Pancreas (tissue), 10 donors: ENCODE results near the gene SELPLG. TPM values are rescaled to one million over a fixed set of nuclear protein-coding genes. Genes with fewer than 3 reads are reported as not detected.

Experiments used
- ATAC-seq, 4 donors: fragments of 200-7000 bp; cut with Tn5 transposase; one replicate each; pipeline versions ENCODE4 v1.8.0 to v1.9.1; 2020; ENCODE audit warnings: mild to moderate bottlenecking in 4 of 4, moderate library complexity in 4 of 4
- DNase-seq, 6 donors: peaks; one replicate each; pipeline ENCODE4 v3.0.0-alpha.2; 2020
- FAIRE-seq: peaks from 2 replicates; lab custom pipeline; 2012; peaks lifted over from hg19 to GRCh38; lab: Jason Lieb, UNC
- H3K27ac ChIP-seq, 4 donors: fragments of 200-600 bp; sonication (generic); 1 replicate in 3 of 4; 2 replicates in 1 of 4; pipeline versions ENCODE4 v1.5.0 to v1.8.0; 2020
- H3K27me3 ChIP-seq, 4 donors: fragments of 200-600 bp; one replicate each; pipeline ENCODE4 v1.8.0; 2021
- H3K36me3 ChIP-seq, 3 donors: fragments of 200-600 bp; sonication (generic) in 1 of 3; one replicate each; pipeline versions ENCODE4 v1.5.0 to v1.8.0; 2020 to 2021
- H3K4me1 ChIP-seq, 3 donors: fragments of 200-600 bp; one replicate each; pipeline ENCODE4 v1.8.0; 2021
- H3K4me3 ChIP-seq, 4 donors: fragments of 200-600 bp; sonication (generic) in 2 of 4; one replicate each; pipeline versions ENCODE4 v1.5.0 to v1.8.0; 2020 to 2021
- H3K9me3 ChIP-seq, 4 donors: fragments of 200-600 bp; one replicate each; pipeline ENCODE4 v1.8.0; 2021
- WGBS, 2 donors: extraction: QIAGEN DNeasy Blood & Tissue Kit; methylation state at CpG; one replicate each; pipeline ENCODE4 v1.1.7; 2013; 5-methylcytosine and 5-hydroxymethylcytosine counted together
- intact Hi-C, 3 donors: fragments of 100-400 bp; cut with DNase I; formaldehyde crosslinking; loops; one replicate each; pipeline versions ENCODE4 v1.11.1 to v1.14.2; 2022
- polyA plus RNA-seq, 2 donors: library from polyadenylated mRNA; stranded (reverse); fragments of 200-250 nt; gene quantifications; one replicate each; pipeline ENCODE4 v1.2.3, GENCODE V29; 2013
- total RNA-seq, 6 donors: library from RNA; stranded (reverse); fragmentation: NEBNext Ultra II Directional in 4 of 6; extraction: Animal tissue kit (Norgen Biotek cat#: 25700) in 4 of 6; gene quantifications; one replicate each; pipeline versions ENCODE4 v1.2.1 to v1.2.4, GENCODE V29; 2021 to 2023
- TF ChIP-seq, protein P1 (sequence below), 4 donors: fragments of 200-600 bp; sonication (generic) in 3 of 4; IDR thresholded peaks; one replicate each; pipeline versions ENCODE4 v1.5.0 to v1.8.0; 2021; ENCODE audit warnings: antibody characterized with exemption in 4 of 4
- donor health status: healthy with polysubstance abuse.
- donor health status: DM: no; HTN: no; CAD: no; lungs with moderate emphysema.
- donor health status: DM: no; HTN: no; CAD: no.
- donor health status: control.
- donor health status: control.
- donor health status: Bipolar disorder and iron deficiency.
- donor health status: DM: yes; HTN: yes; CAD: no.
- donor health status: DM: no; HTN: no; CAD: no.
- donor health status: DM: no; HTN: no; CAD: no.
- donor health status: DM: yes; HTN: yes; CAD: no.

SELPLG gene
- total and polyA plus RNA-seq, 8 donors = 0.28 to 9.5 (median 1.2) TPM

- Histone ChIP-seq H3K4me3 (no peak overlapping the region), H3K36me3 (no peaks in the 10 kb centered on the region), H3K9me3 (no peaks in the 10 kb centered on the region), H3K27ac (no peak overlapping the region), H3K27me3 (no peaks in the 10 kb centered on the region), H3K4me1 (no peaks in the 10 kb centered on the region)
- ATAC-seq (no peak), FAIRE-seq (no peak), DNase-seq (no peak)
- TF ChIP-seq, protein P1, sequence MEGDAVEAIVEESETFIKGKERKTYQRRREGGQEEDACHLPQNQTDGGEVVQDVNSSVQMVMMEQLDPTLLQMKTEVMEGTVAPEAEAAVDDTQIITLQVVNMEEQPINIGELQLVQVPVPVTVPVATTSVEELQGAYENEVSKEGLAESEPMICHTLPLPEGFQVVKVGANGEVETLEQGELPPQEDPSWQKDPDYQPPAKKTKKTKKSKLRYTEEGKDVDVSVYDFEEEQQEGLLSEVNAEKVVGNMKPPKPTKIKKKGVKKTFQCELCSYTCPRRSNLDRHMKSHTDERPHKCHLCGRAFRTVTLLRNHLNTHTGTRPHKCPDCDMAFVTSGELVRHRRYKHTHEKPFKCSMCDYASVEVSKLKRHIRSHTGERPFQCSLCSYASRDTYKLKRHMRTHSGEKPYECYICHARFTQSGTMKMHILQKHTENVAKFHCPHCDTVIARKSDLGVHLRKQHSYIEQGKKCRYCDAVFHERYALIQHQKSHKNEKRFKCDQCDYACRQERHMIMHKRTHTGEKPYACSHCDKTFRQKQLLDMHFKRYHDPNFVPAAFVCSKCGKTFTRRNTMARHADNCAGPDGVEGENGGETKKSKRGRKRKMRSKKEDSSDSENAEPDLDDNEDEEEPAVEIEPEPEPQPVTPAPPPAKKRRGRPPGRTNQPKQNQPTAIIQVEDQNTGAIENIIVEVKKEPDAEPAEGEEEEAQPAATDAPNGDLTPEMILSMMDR (IDR thresholded peaks at IDR 0.05) = no peak
- intact Hi-C loops = no loop called here
- 53 to 61% methylated on average over 3 of the region's 3 CpGs for WGBS, 2 donors
Measured at GRCh38 chr12:108584456-108585065, 49.1 kb downstream of the SELPLG start.

DNA sequence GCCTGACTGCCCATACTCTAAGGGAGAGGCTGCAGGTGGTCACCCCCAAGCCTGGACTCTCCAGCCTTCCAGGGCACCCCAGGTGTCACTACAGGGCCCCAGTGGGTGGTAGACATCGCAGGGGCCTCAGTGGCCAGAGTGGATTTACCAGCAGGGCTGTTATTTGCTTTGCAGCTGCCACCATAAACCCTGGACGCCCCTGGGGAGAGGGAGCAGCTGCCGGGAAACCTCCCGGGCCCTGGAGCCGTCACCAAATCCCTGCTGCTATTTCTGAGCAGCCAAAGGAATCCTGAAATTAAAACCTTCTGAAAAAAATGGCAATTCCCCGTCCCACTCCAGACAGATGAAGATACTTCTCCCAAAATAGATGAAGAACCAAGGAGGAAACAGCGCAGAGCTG is 49.7 kb downstream of the SELPLG start:
- DNase-seq (no peak), ATAC-seq (no peak), FAIRE-seq (no peak)
- H3K27me3 ChIP-seq = no peaks in the 10 kb centered on the region
- TF ChIP-seq, protein P1 (IDR thresholded peaks at IDR 0.05) = no peak
- no peaks in the 10 kb centered on the region for H3K4me1 ChIP-seq
- no peaks in the 10 kb centered on the region for H3K9me3 ChIP-seq
- no peak overlapping the region for H3K27ac ChIP-seq
- 59 to 61% methylated on average over 7 of the region's 7 CpGs for WGBS, 2 donors
- no peaks in the 10 kb centered on the region for H3K36me3 ChIP-seq
- H3K4me3 ChIP-seq = no peak overlapping the region
- intact Hi-C loops = no loop called here

- ATAC-seq (no peak), FAIRE-seq (no peak), DNase-seq (no peak)
- TF ChIP-seq, protein P1 (IDR thresholded peaks at IDR 0.05) = no peak
- Histone ChIP-seq H3K27ac (no peak overlapping the region), H3K36me3 (no peaks in the 10 kb centered on the region), H3K27me3 (no peaks in the 10 kb centered on the region), H3K4me1 (no peaks in the 10 kb centered on the region), H3K4me3 (no peak overlapping the region), H3K9me3 (no peaks in the 10 kb centered on the region)
- 70 to 81% methylated on average over 10 of the region's 10 CpGs for WGBS, 2 donors
- intact Hi-C loops = no loop called here
Measured at GRCh38 chr12:108582978-108583770, 50.5 kb downstream of the SELPLG start.

DNA sequence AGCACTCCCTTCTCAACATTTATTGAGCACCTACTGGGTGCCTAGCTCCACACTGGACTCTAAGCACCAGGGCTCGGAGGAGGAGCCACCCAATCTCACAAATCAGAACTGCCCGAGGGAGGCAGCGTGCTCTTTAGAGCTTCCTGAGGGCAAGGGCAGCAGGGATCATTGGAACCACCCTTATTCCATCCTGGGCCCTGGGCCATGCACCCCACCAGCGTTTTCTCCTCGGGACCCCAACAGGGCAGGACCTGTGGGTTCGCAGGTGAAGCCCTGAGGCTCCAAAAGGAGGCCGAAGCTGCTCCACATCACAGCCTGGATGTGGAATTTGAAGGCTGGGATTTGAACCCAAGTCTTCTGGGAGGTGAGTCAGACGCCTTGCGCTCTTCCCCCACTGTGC is 51.2 kb downstream of the SELPLG start:
- Histone ChIP-seq H3K9me3 (no peaks in the 10 kb centered on the region), H3K27me3 (no peaks in the 10 kb centered on the region), H3K4me3 (no peak overlapping the region), H3K4me1 (no peaks in the 10 kb centered on the region), H3K27ac (no peak overlapping the region), H3K36me3 (no peaks in the 10 kb centered on the region)
- intact Hi-C loops = no loop called here
- ATAC-seq = no peak
- WGBS, 2 donors = 61 to 75% methylated on average over 9 of the region's 9 CpGs
- TF ChIP-seq, protein P1 (IDR thresholded peaks at IDR 0.05) = no peak
- no peak for FAIRE-seq
- no peak for DNase-seq
